Gastrocnemius medialis (tissue), 4 donors: ENCODE results near the gene ERCC4.

Source experiments
- POLR2A ChIP-seq, 2 donors: fragments of 450-650 bp; IDR thresholded peaks; one replicate each; pipeline ENCODE4 v1.6.1; 2017; ENCODE audit warnings: antibody characterized with exemption in 2 of 2, mild to moderate bottlenecking in 2 of 2, moderate library complexity in 2 of 2
- TF ChIP-seq, protein P1 (sequence below), 5 experiments: fragments of 450-650 bp in 3 of 5; fragments of 200-600 bp in 2 of 5; sonication (generic) in 2 of 5; IDR thresholded peaks in 4 of 5; conservative IDR thresholded peaks in 1 of 5; 1 replicate in 4 of 5; 2 replicates in 1 of 5; pipeline ENCODE4 v1.5.1; 2016 to 2019; ENCODE audit warnings: antibody characterized with exemption in 5 of 5, mild to moderate bottlenecking in 3 of 5, moderate library complexity in 3 of 5

DNA sequence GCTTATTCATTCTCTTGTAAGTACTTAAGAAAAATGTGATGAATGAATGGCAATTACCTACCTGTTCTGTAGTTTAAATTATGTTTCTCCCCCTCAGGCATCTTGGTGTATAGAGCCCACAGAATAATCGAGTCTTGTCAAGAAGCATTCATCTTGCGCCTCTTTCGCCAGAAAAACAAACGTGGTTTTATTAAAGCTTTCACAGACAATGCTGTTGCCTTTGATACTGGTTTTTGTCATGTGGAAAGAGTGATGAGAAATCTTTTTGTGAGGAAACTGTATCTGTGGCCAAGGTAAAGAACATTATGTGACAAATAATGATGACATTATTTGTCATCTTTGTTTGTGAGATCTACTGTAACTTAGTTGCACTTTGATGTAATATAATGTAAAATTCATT, 6.5 kb downstream of the ERCC4 start:
- TF ChIP-seq, protein P1, sequence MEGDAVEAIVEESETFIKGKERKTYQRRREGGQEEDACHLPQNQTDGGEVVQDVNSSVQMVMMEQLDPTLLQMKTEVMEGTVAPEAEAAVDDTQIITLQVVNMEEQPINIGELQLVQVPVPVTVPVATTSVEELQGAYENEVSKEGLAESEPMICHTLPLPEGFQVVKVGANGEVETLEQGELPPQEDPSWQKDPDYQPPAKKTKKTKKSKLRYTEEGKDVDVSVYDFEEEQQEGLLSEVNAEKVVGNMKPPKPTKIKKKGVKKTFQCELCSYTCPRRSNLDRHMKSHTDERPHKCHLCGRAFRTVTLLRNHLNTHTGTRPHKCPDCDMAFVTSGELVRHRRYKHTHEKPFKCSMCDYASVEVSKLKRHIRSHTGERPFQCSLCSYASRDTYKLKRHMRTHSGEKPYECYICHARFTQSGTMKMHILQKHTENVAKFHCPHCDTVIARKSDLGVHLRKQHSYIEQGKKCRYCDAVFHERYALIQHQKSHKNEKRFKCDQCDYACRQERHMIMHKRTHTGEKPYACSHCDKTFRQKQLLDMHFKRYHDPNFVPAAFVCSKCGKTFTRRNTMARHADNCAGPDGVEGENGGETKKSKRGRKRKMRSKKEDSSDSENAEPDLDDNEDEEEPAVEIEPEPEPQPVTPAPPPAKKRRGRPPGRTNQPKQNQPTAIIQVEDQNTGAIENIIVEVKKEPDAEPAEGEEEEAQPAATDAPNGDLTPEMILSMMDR (IDR thresholded peaks at IDR 0.05 in 4 of 5, conservative IDR thresholded peaks at IDR 0.05 in 1 of 5), result no peak
- no peak for TF ChIP-seq POLR2A (IDR thresholded peaks at IDR 0.05)
